ENCODE data around the gene MTA2.
"Not testable (repeated sequence)": the region's sequence is repeated elsewhere in the genome, so short reads cannot be mapped to it uniquely, and the experiment has no call there.

The MTA2 gene

GRCh38 chr11:62573592-62574362 is 27.9 kb downstream of the MTA2 start, which contains the start of gene EEF1G:
Gene EEF1G (minus strand): TSS chr11:62573891. CDS start chr11:62573842, 49 bp downstream.
- Histone ChIP-seq H3K27ac (peak within 1 kb of the TSS; percentile 80 to 94 (median 90)), H3K9ac (peak within 1 kb of the TSS; percentile 92 to 98 (median 95)), H3K36me3 (peaks cover 69 to 82% (median 75%) of the 10 kb centered on the region in 11 experiments), H3K4me3 (peak within 1 kb of the TSS; percentile 82 to 100 (median 94)), H4K20me1 (peaks cover 37 to 47% (median 42%) of the 10 kb centered on the region in 11 experiments; a peak in 21 of 22 replicates), H3K4me2 (peak within 1 kb of the TSS; percentile 92 to 99 (median 97)), H3K27me3 (no peaks in the 10 kb centered on the region), H3K9me3 (replicated peaks in 1 of 11) (no peaks in the 10 kb centered on the region), H3K4me1 (peaks cover 44 to 72% (median 58%) of the 10 kb centered on the region in 10 experiments)
- no peak for TF ChIP-seq Cebpa-rat (IDR thresholded peaks at IDR 0.05)

GRCh38 chr11:62573006-62573591 is 28.6 kb downstream of the MTA2 start:
- H3K9ac ChIP-seq = peak overlapping the region; percentile 92 to 98 (median 95)
- H3K4me2 ChIP-seq = peak overlapping the region; percentile 92 to 99 (median 96)
- peaks cover 41 to 54% (median 49%) of the 10 kb centered on the region in 11 experiments; a peak in 21 of 22 replicates for H4K20me1 ChIP-seq
- peaks cover 69 to 82% (median 75%) of the 10 kb centered on the region in 11 experiments for H3K36me3 ChIP-seq
- H3K4me3 ChIP-seq = peak overlapping the region; percentile 82 to 100 (median 94)
- H3K9me3 ChIP-seq (replicated peaks in 1 of 11) = no peaks in the 10 kb centered on the region
- TF ChIP-seq Cebpa-rat (IDR thresholded peaks at IDR 0.05) = no peak
- peaks cover 44 to 79% (median 58%) of the 10 kb centered on the region in 10 experiments for H3K4me1 ChIP-seq
- peak overlapping the region; percentile 80 to 94 (median 90) for H3K27ac ChIP-seq
- H3K27me3 ChIP-seq = no peaks in the 10 kb centered on the region

DNA sequence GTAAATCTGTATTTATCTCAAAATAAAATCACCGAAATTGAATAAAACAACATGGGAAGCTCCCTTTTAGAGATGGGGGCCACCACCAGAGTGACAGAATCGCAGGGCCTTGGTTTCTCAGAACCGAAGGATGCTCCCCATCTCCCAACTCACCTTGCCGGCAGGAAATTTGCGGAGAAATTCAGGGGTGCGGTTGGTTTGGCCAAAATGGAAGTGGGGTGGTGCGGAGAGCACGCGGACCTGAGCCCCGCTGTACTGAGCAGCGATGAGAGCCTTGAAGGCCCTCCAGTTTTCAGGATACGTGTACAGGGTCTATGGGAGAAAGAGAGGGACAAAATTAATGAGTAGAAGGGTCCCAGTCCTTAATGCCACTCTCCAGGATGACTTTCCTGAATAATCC is 29.2 kb downstream of the MTA2 start:
- Histone ChIP-seq H3K9ac (peak overlapping the region; percentile 92 to 98 (median 95)), H3K36me3 (peaks cover 69 to 82% (median 75%) of the 10 kb centered on the region in 11 experiments), H3K4me2 (peak overlapping the region; percentile 92 to 99 (median 96)), H3K4me1 (peaks cover 44 to 80% (median 56%) of the 10 kb centered on the region in 10 experiments), H3K9me3 (replicated peaks in 1 of 11) (no peaks in the 10 kb centered on the region), H3K27me3 (no peaks in the 10 kb centered on the region), H4K20me1 (peaks cover 48 to 61% (median 55%) of the 10 kb centered on the region in 11 experiments; a peak in 21 of 22 replicates), H3K4me3 (peak overlapping the region; percentile 82 to 100 (median 94)), H3K27ac (peak overlapping the region; percentile 80 to 94 (median 90); a peak in 21 of 22 replicates)
- TF ChIP-seq Cebpa-rat (IDR thresholded peaks at IDR 0.05) = no peak

- Histone ChIP-seq H3K9ac (peak overlapping the region; percentile 92 to 98 (median 95); a peak in 20 of 22 replicates), H3K4me3 (peak overlapping the region in 7 of 10 experiments; percentile 85 to 99 (median 94); a peak in 10 of 20 replicates), H3K4me1 (peaks cover 44 to 80% (median 55%) of the 10 kb centered on the region in 10 experiments), H3K4me2 (peak overlapping the region; percentile 92 to 99 (median 96)), H4K20me1 (peaks cover 58 to 70% (median 65%) of the 10 kb centered on the region in 11 experiments; a peak in 21 of 22 replicates), H3K36me3 (peaks cover 69 to 82% (median 75%) of the 10 kb centered on the region in 11 experiments), H3K27ac (peak overlapping the region in 1 of 11 experiments; percentile 89; a peak in 1 of 22 replicates)
- H3K9me3 ChIP-seq (replicated peaks in 1 of 11); H3K27me3 ChIP-seq: not testable (repeated sequence)
Observed at GRCh38 chr11:62571493-62571892, 30.2 kb downstream of the MTA2 start.

DNA sequence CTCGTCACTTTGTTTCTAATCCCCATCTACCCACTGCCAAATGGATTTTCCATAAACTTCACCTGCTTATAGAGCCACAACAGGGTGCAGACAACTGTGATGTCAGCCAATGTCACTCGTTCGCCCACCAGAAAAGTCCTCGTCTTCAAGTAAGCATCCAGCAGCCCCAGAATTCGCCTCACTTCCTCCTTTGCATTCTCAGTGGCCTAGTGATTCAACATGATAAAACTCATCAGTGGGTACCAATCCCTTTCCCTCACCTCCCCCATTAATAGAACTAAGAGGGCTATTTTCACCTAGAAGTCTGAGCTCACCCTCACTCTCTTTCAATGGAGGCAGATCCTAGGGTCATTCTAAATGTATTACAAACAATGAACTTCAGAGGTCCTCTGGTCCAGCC is 30.8 kb downstream of the MTA2 start:
- H3K4me3 ChIP-seq = peak overlapping the region in 4 of 10 experiments; percentile 85 to 97 (median 94); a peak in 5 of 20 replicates
- peak overlapping the region; percentile 14 to 98 (median 94); a peak in 16 of 22 replicates for H3K9ac ChIP-seq
- H3K9me3 ChIP-seq (replicated peaks in 1 of 11); H3K27me3 ChIP-seq; H3K27ac ChIP-seq: not testable (repeated sequence)
- peaks cover 63 to 76% (median 71%) of the 10 kb centered on the region in 11 experiments; a peak in 21 of 22 replicates for H4K20me1 ChIP-seq
- peaks cover 69 to 82% (median 75%) of the 10 kb centered on the region in 11 experiments for H3K36me3 ChIP-seq
- H3K4me2 ChIP-seq = peak overlapping the region; percentile 92 to 99 (median 96); a peak in 21 of 22 replicates
- H3K4me1 ChIP-seq = peaks cover 43 to 80% (median 52%) of the 10 kb centered on the region in 10 experiments

DNA sequence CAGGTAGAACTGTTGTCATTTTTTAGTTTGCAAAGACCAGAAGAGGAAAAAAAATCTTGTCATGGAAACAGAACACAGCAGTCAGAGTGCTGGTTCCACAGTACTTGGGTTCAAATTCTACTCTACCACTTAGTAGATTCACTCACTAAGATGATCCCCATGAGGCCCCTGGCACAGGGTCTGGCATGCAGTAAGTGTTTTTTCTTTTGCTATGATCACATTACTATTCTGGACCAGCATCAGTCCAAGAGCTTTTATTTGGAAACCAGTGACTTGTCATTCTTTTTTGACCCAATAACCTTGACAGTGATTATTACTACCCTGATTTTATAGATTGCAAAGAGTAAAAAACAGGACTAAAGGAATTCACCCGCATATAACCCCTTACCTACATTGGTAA is 32.1 kb downstream of the MTA2 start:
- no peaks in the 10 kb centered on the region for H3K27me3 ChIP-seq
- no peak for TF ChIP-seq Cebpa-rat (IDR thresholded peaks at IDR 0.05)
- no peaks in the 10 kb centered on the region for H3K9me3 ChIP-seq (replicated peaks in 1 of 11)
- peak overlapping the region in 1 of 10 experiments; percentile 48; a peak in 1 of 20 replicates for H3K4me3 ChIP-seq
- peaks cover 79 to 86% (median 82%) of the 10 kb centered on the region in 11 experiments for H3K36me3 ChIP-seq
- H3K9ac ChIP-seq = peak overlapping the region; percentile 21 to 98 (median 50); a peak in 17 of 22 replicates
- H3K4me2 ChIP-seq = peak overlapping the region in 8 of 11 experiments; percentile 92 to 99 (median 98); a peak in 14 of 22 replicates
- no peak overlapping the region for H3K27ac ChIP-seq
- H3K4me1 ChIP-seq = peaks cover 31 to 72% (median 39%) of the 10 kb centered on the region in 10 experiments
- peaks cover 75 to 89% (median 84%) of the 10 kb centered on the region in 11 experiments for H4K20me1 ChIP-seq

- H3K36me3 ChIP-seq = peaks cover 98 to 100% (median 100%) of the 10 kb centered on the region in 11 experiments
- H3K4me3 ChIP-seq = no peak overlapping the region
- peaks cover 78 to 100% (median 100%) of the 10 kb centered on the region in 11 experiments for H4K20me1 ChIP-seq
- no peak for TF ChIP-seq Cebpa-rat (IDR thresholded peaks at IDR 0.05)
- peaks cover 23 to 81% (median 30%) of the 10 kb centered on the region in 10 experiments for H3K4me1 ChIP-seq
- no peaks in the 10 kb centered on the region for H3K27me3 ChIP-seq
- H3K27ac ChIP-seq = no peak overlapping the region
- peak overlapping the region in 8 of 11 experiments; percentile 6 to 53 (median 40); a peak in 8 of 22 replicates for H3K9ac ChIP-seq
- no peaks in the 10 kb centered on the region for H3K9me3 ChIP-seq (replicated peaks in 1 of 11)
- H3K4me2 ChIP-seq = peak overlapping the region in 2 of 11 experiments; percentile 1 to 6; a peak in 3 of 22 replicates
Observed at GRCh38 chr11:62567018-62567633, 34.5 kb downstream of the MTA2 start.

DNA sequence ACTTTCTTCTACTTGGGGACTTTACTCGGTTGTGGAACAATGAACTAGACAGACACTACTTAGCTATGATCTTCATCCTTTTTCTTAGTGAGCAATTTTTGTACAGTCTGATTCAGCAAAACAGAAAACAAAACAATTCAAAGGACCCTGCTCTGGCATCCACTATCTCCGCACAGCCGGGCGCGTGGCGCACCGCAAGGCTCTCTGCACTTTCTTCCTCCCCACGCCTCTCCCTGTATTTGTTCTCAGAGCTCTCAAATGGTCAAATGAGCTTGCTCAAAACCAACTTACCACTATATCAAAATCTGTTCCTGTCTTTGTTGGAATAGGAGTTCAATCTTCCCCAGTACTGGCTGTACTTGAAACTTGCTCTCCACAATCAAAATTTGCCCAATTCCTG is 35.4 kb downstream of the MTA2 start:
- Histone ChIP-seq H3K4me2 (no peak overlapping the region; a peak in 2 of 22 replicates), H3K9me3 (replicated peaks in 1 of 11) (no peaks in the 10 kb centered on the region), H3K36me3 (peaks cover 98 to 100% (median 100%) of the 10 kb centered on the region in 11 experiments), H3K27me3 (no peaks in the 10 kb centered on the region), H4K20me1 (peaks cover 70 to 100% (median 100%) of the 10 kb centered on the region in 11 experiments), H3K27ac (no peak overlapping the region), H3K9ac (peak overlapping the region in 8 of 11 experiments; percentile 13 to 53 (median 30); a peak in 10 of 22 replicates), H3K4me1 (peaks cover 14 to 75% (median 25%) of the 10 kb centered on the region in 10 experiments), H3K4me3 (no peak overlapping the region)
- TF ChIP-seq Cebpa-rat (IDR thresholded peaks at IDR 0.05) = no peak
